Fibroblast of skin of abdomen (primary cell): ENCODE data around the gene RFX4.

ENCODE experiments used
- DNase-seq: peaks from one replicate; pipeline ENCODE4 v3.0.0-alpha.2; 2013

The RFX4 gene

GRCh38 chr12:106767954-106768822, 185.4 kb downstream of the RFX4 start:
- peak; percentile 36 for DNase-seq

- peak; percentile 80 for DNase-seq
Measured at GRCh38 chr12:106769078-106769477, 186.3 kb downstream of the RFX4 start.

GRCh38 chr12:106769546-106769945, 186.7 kb downstream of the RFX4 start:
- DNase-seq, result no peak

GRCh38 chr12:106771425-106771824, 188.6 kb downstream of the RFX4 start:
- DNase-seq, result no peak

GRCh38 chr12:106773286-106774004, 190.6 kb downstream of the RFX4 start:
- DNase-seq, result no peak

- DNase-seq, result peak; percentile 99
Measured at GRCh38 chr12:106774005-106774807, 191.4 kb downstream of the RFX4 start, which contains the start of gene RIC8B. RIC8B (plus strand) TSS chr12:106774682; CDS start chr12:106774746, 64 bp downstream.

- DNase-seq, result peak; percentile 27
Measured at GRCh38 chr12:106774808-106775524, 192.2 kb downstream of the RFX4 start.

GRCh38 chr12:106776897-106777296, 194.1 kb downstream of the RFX4 start:
- no peak for DNase-seq

GRCh38 chr12:106780010-106780631, 197.3 kb downstream of the RFX4 start:
- DNase-seq, result peak; percentile 30

- no peak for DNase-seq
Measured at GRCh38 chr12:106782619-106783018, 199.8 kb downstream of the RFX4 start.

- no peak for DNase-seq
Measured at GRCh38 chr12:106783515-106783914, 200.7 kb downstream of the RFX4 start.

- no peak for DNase-seq
Measured at GRCh38 chr12:106790020-106790419, 207.2 kb downstream of the RFX4 start.

- DNase-seq, result no peak
Measured at GRCh38 chr12:106791531-106791930, 208.7 kb downstream of the RFX4 start.

- no peak for DNase-seq
Measured at GRCh38 chr12:106794369-106794768, 211.6 kb downstream of the RFX4 start.

GRCh38 chr12:106801167-106801708, 218.4 kb downstream of the RFX4 start:
- DNase-seq, result no peak

- DNase-seq, result no peak
Measured at GRCh38 chr12:106801830-106802533, 219.2 kb downstream of the RFX4 start.

GRCh38 chr12:106804668-106805067, 221.9 kb downstream of the RFX4 start:
- DNase-seq, result no peak
